Measurements from ENCODE around the gene WFDC9.

Gene WFDC9

GRCh38 chr20:45564760-45565276 lies 66.3 kb downstream of the WFDC9 start:
- Histone ChIP-seq H3K9me3 (ENCODE audit: control insufficient read depth, insufficient read depth, low read depth, low read length) (no peaks in the 10 kb centered on the region), H3K4me3 (ENCODE audit: low read depth, low read length) (no peak overlapping the region), H3K36me3 (ENCODE audit: control insufficient read depth in 2 of 2, insufficient read depth in 1 of 2, low read length in 2 of 2) (no peaks in the 10 kb centered on the region), H3K4me1 (ENCODE audit: control insufficient read depth, insufficient read depth, low read length) (no peaks in the 10 kb centered on the region), H3K27ac (ENCODE audit: extremely low read depth, low read depth, low read length) (no peak overlapping the region)
- POLR2A ChIA-PET: interaction anchor here (0.7 kb wide), 2 partner anchors 22 to 772 kb away, joined by 3 read pairs; no protein-coding TSS in a partner anchor
- TF ChIP-seq SCRT1 (tag by site-specific recombination; IDR thresholded peaks at IDR 0.05; ENCODE audit: borderline replicate concordance) (0 out of 2 replicates have a peak, but pooled peaks have one; percentile 43), KLF8 (tag by site-specific recombination; IDR thresholded peaks at IDR 0.05) (no peak), ZNF621 (tag by site-specific recombination; IDR thresholded peaks at IDR 0.05) (no peak), ZNF366 (tag by site-specific recombination; conservative IDR thresholded peaks at IDR 0.05) (peak; percentile 91), HIC1 (tag by site-specific recombination; IDR thresholded peaks at IDR 0.05) (no peak), WT1 (tag by site-specific recombination; IDR thresholded peaks at IDR 0.05) (no peak), PRDM1 (tag by site-specific recombination; IDR thresholded peaks at IDR 0.05) (peak; percentile 94), ZNF677 (tag by site-specific recombination; IDR thresholded peaks at IDR 0.05) (no peak), ZBTB21 (tag by site-specific recombination; IDR thresholded peaks at IDR 0.05) (no peak), ZNF521 (tag by site-specific recombination; IDR thresholded peaks at IDR 0.05) (no peak)
- CTCF ChIA-PET: interaction anchor here (0.6 kb wide), 1 partner anchor 116 kb away, joined by 3 read pairs; no protein-coding TSS in a partner anchor
